Loucy (cell line): ENCODE data around the gene PPFIBP1.
A peak's percentile ranks its signal among the peaks of the same experiment; 100 is the strongest.
"Not testable (repeated sequence)": the region's sequence is repeated elsewhere in the genome, so short reads cannot be mapped to it uniquely, and the experiment has no call there.

Experiments
- H2AFZ ChIP-seq: fragments of 200-600 bp; sonication (generic); 2 replicates; pipeline ENCODE4 v1.6.0; 2016; ENCODE audit warnings: antibody characterized with exemption, mild to moderate bottlenecking, low read length, moderate library complexity
- H3F3A ChIP-seq: fragments of 200-600 bp; 2 replicates; pipeline ENCODE4 v1.6.0; 2016; ENCODE audit warnings: antibody characterized with exemption, low read depth, mild to moderate bottlenecking
- H3K27me3 ChIP-seq: fragments of 200-600 bp; sonication (generic); 2 replicates; pipeline ENCODE4 v1.6.1; 2014; ENCODE audit warnings: low read length, mild to moderate bottlenecking; ENCODE audit not compliant: insufficient read depth, poor library complexity, severe bottlenecking
- H3K36me3 ChIP-seq: fragments of 200-600 bp; sonication (generic); 2 replicates; pipeline ENCODE4 v1.6.1; 2016; ENCODE audit warnings: low read length; ENCODE audit not compliant: insufficient read depth
- H3K4me1 ChIP-seq: fragments of 200-600 bp; sonication (generic); 2 replicates; pipeline ENCODE4 v1.5.1; 2014; ENCODE audit warnings: low read length, mild to moderate bottlenecking; ENCODE audit not compliant: insufficient read depth, poor library complexity, severe bottlenecking
- H3K4me2 ChIP-seq: fragments of 200-600 bp; sonication (generic); 2 replicates; pipeline ENCODE4 v1.6.0; 2014; ENCODE audit warnings: antibody characterized with exemption, low read length, low read depth, mild to moderate bottlenecking; ENCODE audit not compliant: poor library complexity, severe bottlenecking
- H3K4me3 ChIP-seq: fragments of 200-600 bp; sonication (generic); 2 replicates; pipeline ENCODE4 v1.5.1; 2014; ENCODE audit warnings: low read length, mild to moderate bottlenecking, mixed read lengths; ENCODE audit not compliant: poor library complexity, severe bottlenecking
- H3K79me2 ChIP-seq: fragments of 200-600 bp; sonication (generic); 2 replicates; pipeline ENCODE4 v1.6.1; 2014; ENCODE audit warnings: low read length; ENCODE audit not compliant: insufficient read depth
- H3K9ac ChIP-seq: fragments of 200-600 bp; sonication (generic); 2 replicates; pipeline ENCODE4 v1.6.0; 2014; ENCODE audit warnings: mild to moderate bottlenecking, low read depth, low read length, moderate library complexity; ENCODE audit not compliant: poor library complexity, severe bottlenecking
- H3K9me2 ChIP-seq: fragments of 200-600 bp; sonication (generic); replicated peaks from 2 replicates; pipeline ENCODE4 v1.6.1; 2016; ENCODE audit warnings: low read depth, low read length, mixed read lengths
- H3K9me3 ChIP-seq: fragments of 200-600 bp; sonication (generic); 2 replicates; pipeline ENCODE4 v1.6.1; 2014; ENCODE audit warnings: mild to moderate bottlenecking, antibody characterized with exemption, low read length, low read depth; ENCODE audit not compliant: insufficient read depth
- H4K20me1 ChIP-seq: fragments of 200-600 bp; sonication (generic); 2 replicates; pipeline ENCODE4 v1.6.0; 2014; ENCODE audit warnings: antibody characterized with exemption, low read length, mild to moderate bottlenecking; ENCODE audit not compliant: insufficient read depth, poor library complexity, severe bottlenecking
- CTCF ChIP-seq: fragments of 200-600 bp; sonication (generic); conservative IDR thresholded peaks from 2 replicates; pipeline ENCODE4 v1.5.1; 2014; ENCODE audit warnings: mild to moderate bottlenecking, antibody characterized with exemption, low read length
- EZH2phosphoT487 ChIP-seq: fragments of 200-600 bp; IDR thresholded peaks from 2 replicates; pipeline ENCODE4 v1.6.1; 2018; ENCODE audit warnings: antibody characterized with exemption, mild to moderate bottlenecking, moderate library complexity, borderline replicate concordance

The PPFIBP1 gene

GRCh38 chr12:27631365-27631764 is 107.4 kb downstream of the PPFIBP1 start:
- Histone ChIP-seq H4K20me1 (no peaks in the 10 kb centered on the region), H3K4me1 (peaks cover 30% of the 10 kb centered on the region), H3K79me2 (no peaks in the 10 kb centered on the region), H3K9ac (no peak overlapping the region), H2AFZ (no peak overlapping the region), H3K9me2 (no peaks in the 10 kb centered on the region), H3K4me3 (no peak overlapping the region), H3K4me2 (no peak overlapping the region), H3K36me3 (no peaks in the 10 kb centered on the region), H3F3A (no peaks in the 10 kb centered on the region), H3K9me3 (no peaks in the 10 kb centered on the region), H3K27me3 (no peaks in the 10 kb centered on the region)
- TF ChIP-seq EZH2phosphoT487: no peak
- TF ChIP-seq CTCF: no peak

- Histone ChIP-seq H3K79me2 (no peaks in the 10 kb centered on the region), H3K9ac (no peak overlapping the region), H3K4me3 (no peak overlapping the region), H3K9me3 (no peaks in the 10 kb centered on the region), H3F3A (no peaks in the 10 kb centered on the region), H3K9me2 (no peaks in the 10 kb centered on the region), H2AFZ (no peak overlapping the region), H3K27me3 (no peaks in the 10 kb centered on the region), H3K4me1 (peaks cover 29% of the 10 kb centered on the region), H4K20me1 (no peaks in the 10 kb centered on the region), H3K36me3 (no peaks in the 10 kb centered on the region), H3K4me2 (no peak overlapping the region)
- TF ChIP-seq EZH2phosphoT487 (no peak), CTCF (no peak)
These were observed 107.9 kb downstream of the PPFIBP1 start for GRCh38 chr12:27631813-27632491.

GRCh38 chr12:27635349-27635972 is 111.5 kb downstream of the PPFIBP1 start:
- no peaks in the 10 kb centered on the region for H4K20me1 ChIP-seq
- no peaks in the 10 kb centered on the region for H3K79me2 ChIP-seq

GRCh38 chr12:27636569-27636968 is 112.6 kb downstream of the PPFIBP1 start:
- H3K9ac ChIP-seq, H3K9me3 ChIP-seq, H3K4me3 ChIP-seq, H3K36me3 ChIP-seq, H2AFZ ChIP-seq, H3K79me2 ChIP-seq, H3F3A ChIP-seq, H3K27me3 ChIP-seq, H3K4me2 ChIP-seq, H4K20me1 ChIP-seq, H3K4me1 ChIP-seq, H3K9me2 ChIP-seq: not testable (repeated sequence)

More at GRCh38 chr12:27635349-27635972, 111.5 kb downstream of the PPFIBP1 start:
- H3F3A ChIP-seq: no peaks in the 10 kb centered on the region
- H3K9me2 ChIP-seq: no peaks in the 10 kb centered on the region
- no peak overlapping the region for H2AFZ ChIP-seq
- TF ChIP-seq CTCF (peak; percentile 74), EZH2phosphoT487 (no peak)
- H3K36me3 ChIP-seq: no peaks in the 10 kb centered on the region
- H3K4me3 ChIP-seq: no peak overlapping the region
- no peak overlapping the region for H3K4me2 ChIP-seq
- H3K4me1 ChIP-seq: peaks cover 4% of the 10 kb centered on the region
- no peaks in the 10 kb centered on the region for H3K27me3 ChIP-seq
- H3K9me3 ChIP-seq: no peaks in the 10 kb centered on the region
- no peak overlapping the region for H3K9ac ChIP-seq
